ENCODE data around the gene ANKMY1. TPM values are rescaled to one million over a fixed set of nuclear protein-coding genes. Genes with fewer than 3 reads are reported as not detected.

The ANKMY1 gene
- total RNA-seq, 4 donors from 2014 or later = 13.3 to 40.8 (median 22.0) TPM

- H3K27me3 ChIP-seq = no peaks in the 10 kb centered on the region
- intact Hi-C loops (cut with DNase I; ENCODE audit: low total_unique reads) = loop anchor here (5.0 kb wide), 1 partner anchor 203 kb away; no protein-coding TSS in a partner anchor
- peak overlapping the region; percentile 88 to 89 for H3K27ac ChIP-seq
- no peaks in the 10 kb centered on the region for H3K36me3 ChIP-seq
- H3K4me1 ChIP-seq = peaks cover 0 to 16% of the 10 kb centered on the region in 2 donors
- peak; percentile 95 to 96 for DNase-seq
- H3K9me3 ChIP-seq = no peaks in the 10 kb centered on the region
- TF ChIP-seq CTCF (IDR thresholded peaks at IDR 0.05) (peak in 1 of 4 experiments; percentile 3), POLR2A (IDR thresholded peaks at IDR 0.05) (peak in 1 of 2 donors; percentile 35)
- peak overlapping the region; percentile 42 to 92 for H3K4me3 ChIP-seq
Observed at GRCh38 chr2:240434728-240435456, 122.9 kb downstream of the ANKMY1 start.

- H3K4me1 ChIP-seq = peaks cover 0 to 16% of the 10 kb centered on the region in 2 donors
- no peaks in the 10 kb centered on the region for H3K36me3 ChIP-seq
- peak overlapping the region; percentile 42 to 92 for H3K4me3 ChIP-seq
- peak overlapping the region; percentile 88 to 89 for H3K27ac ChIP-seq
- H3K27me3 ChIP-seq = no peaks in the 10 kb centered on the region
- no peaks in the 10 kb centered on the region for H3K9me3 ChIP-seq
- TF ChIP-seq POLR2A (IDR thresholded peaks at IDR 0.05) (no peak), CTCF (IDR thresholded peaks at IDR 0.05) (no peak)
- peak; percentile 79 to 84 for DNase-seq
- intact Hi-C loops (cut with DNase I; ENCODE audit: low total_unique reads) = no loop called here
Observed at GRCh38 chr2:240433973-240434727, 123.6 kb downstream of the ANKMY1 start.

GRCh38 chr2:240432820-240433801 is 124.7 kb downstream of the ANKMY1 start:
- Histone ChIP-seq H3K27me3 (no peaks in the 10 kb centered on the region), H3K36me3 (no peaks in the 10 kb centered on the region), H3K4me1 (peaks cover 0 to 16% of the 10 kb centered on the region in 2 donors), H3K27ac (peak overlapping the region in 1 of 2 donors; percentile 89), H3K4me3 (no peak overlapping the region), H3K9me3 (no peaks in the 10 kb centered on the region)
- TF ChIP-seq POLR2A (IDR thresholded peaks at IDR 0.05) (no peak), CTCF (IDR thresholded peaks at IDR 0.05) (no peak)
- intact Hi-C loops (cut with DNase I; ENCODE audit: low total_unique reads) = no loop called here
- peak; percentile 14 to 15 for DNase-seq

- no peak for DNase-seq
- Histone ChIP-seq H3K27me3 (no peaks in the 10 kb centered on the region), H3K27ac (no peak overlapping the region), H3K4me3 (no peak overlapping the region), H3K4me1 (peaks cover 0 to 9% of the 10 kb centered on the region in 2 donors), H3K36me3 (no peaks in the 10 kb centered on the region), H3K9me3 (no peaks in the 10 kb centered on the region)
- TF ChIP-seq POLR2A (IDR thresholded peaks at IDR 0.05) (no peak), CTCF (IDR thresholded peaks at IDR 0.05) (no peak)
- intact Hi-C loops (cut with DNase I; ENCODE audit: low total_unique reads) = no loop called here
Observed at GRCh38 chr2:240432430-240432819, 125.4 kb downstream of the ANKMY1 start.
